Measurements from ENCODE around the gene FMN1.

DNA sequence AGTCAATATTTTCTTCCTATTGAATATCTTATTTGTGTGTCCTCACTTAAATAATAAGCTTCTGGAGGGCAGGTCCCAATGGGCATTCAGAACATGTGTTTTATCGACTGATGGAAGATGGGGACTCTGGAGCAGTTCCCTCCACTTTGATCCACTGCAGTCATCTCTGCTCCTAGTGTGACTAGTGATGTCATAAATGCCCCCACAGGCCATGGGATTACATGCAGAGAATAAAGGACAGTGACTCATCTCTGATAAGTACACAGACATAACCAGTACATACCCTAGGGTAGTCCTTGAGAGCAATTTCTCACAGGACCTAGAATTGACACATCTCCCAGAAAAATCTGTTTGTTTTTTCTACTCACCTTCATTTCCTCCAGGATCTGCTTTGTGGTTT lies 49.4 kb upstream of the FMN1 start:
- TF ChIP-seq POLR2A (IDR thresholded peaks at IDR 0.05) (no peak), CTCF (IDR thresholded peaks at IDR 0.05) (no peak)
